Measurements from ENCODE around the gene KCNAB2.

GRCh38 chr1:6001992-6002576 lies 43.6 kb upstream of the KCNAB2 start:
- TF ChIP-seq ZNF274 (IDR thresholded peaks at IDR 0.05; ENCODE audit: low read depth, low read length) (no peak), YY1 (IDR thresholded peaks at IDR 0.05; ENCODE audit: insufficient read depth, insufficient read length) (no peak)
